SK-MEL-5 (cell line): Measurements from ENCODE around the gene KRTAP5-7. TPM values are rescaled to one million over a fixed set of nuclear protein-coding genes. Genes with fewer than 3 reads are reported as not detected.

Source experiments
- DNase-seq: peaks from one replicate; pipeline ENCODE4 v3.0.0-alpha.2; 2016; ENCODE audit warnings: low read depth, low spot score
- in situ Hi-C: cut with HindIII; loops from 2 replicates; pipeline ENCODE4 v1.10.0; 2016; ENCODE audit warnings: low sequenced_read_pairs, high pct_unique_total_duplicates, low pct_unique_long_range_greater_than_20kb
- total RNA-seq: library from RNA; depleted of rRNA; stranded (reverse); fragments of >200 nt; shearing (Covaris generic); gene quantifications from 2 replicates; pipeline ENCODE4 v1.2.3, GENCODE V29; 2014

The KRTAP5-7 gene
- total RNA-seq, 1 experiment from 2014 or later: 0.08 TPM

DNA sequence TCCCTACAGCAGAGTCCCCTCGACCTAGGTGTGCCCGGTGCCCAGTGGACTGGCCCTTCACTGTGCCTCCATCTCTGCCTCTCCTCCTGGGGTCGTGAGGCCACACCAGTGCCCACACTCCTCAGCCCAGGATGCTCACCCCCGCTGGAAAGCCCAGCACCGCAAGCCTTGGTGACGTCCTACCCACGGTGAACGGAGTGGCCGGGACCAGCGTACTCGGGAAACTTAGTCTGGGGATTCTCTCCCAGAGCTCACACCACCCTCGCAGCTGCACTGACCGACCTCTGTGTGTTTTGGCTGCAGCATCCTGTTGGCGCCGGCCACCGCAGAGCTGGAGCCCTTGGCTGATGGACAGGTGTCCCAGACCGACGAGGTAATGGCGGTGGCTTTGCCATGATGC lies 35.5 kb upstream of the KRTAP5-7 start:
- no peak for DNase-seq
- in situ Hi-C loops: no loop called here

DNA sequence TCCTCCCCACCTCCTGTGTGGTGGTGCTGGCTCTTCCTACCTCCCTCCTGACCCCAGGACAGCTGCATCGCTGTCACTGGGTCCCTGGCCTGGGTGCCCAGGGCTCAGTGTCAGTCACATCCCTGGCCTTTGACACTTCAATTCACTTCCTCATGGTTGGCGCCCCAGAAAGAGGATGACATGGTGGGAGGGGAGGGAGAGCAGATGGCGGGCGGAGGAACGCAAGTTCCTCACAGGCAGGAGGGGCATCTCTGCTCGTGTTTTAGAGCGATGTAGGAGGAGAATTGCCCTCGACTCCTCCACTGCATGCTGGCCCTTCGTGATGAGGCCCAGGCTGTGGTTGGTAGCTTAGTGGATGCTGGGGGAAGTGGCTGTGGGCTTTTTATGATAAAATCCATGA lies 35.1 kb upstream of the KRTAP5-7 start:
- DNase-seq: no peak
- in situ Hi-C loops: no loop called here

DNA sequence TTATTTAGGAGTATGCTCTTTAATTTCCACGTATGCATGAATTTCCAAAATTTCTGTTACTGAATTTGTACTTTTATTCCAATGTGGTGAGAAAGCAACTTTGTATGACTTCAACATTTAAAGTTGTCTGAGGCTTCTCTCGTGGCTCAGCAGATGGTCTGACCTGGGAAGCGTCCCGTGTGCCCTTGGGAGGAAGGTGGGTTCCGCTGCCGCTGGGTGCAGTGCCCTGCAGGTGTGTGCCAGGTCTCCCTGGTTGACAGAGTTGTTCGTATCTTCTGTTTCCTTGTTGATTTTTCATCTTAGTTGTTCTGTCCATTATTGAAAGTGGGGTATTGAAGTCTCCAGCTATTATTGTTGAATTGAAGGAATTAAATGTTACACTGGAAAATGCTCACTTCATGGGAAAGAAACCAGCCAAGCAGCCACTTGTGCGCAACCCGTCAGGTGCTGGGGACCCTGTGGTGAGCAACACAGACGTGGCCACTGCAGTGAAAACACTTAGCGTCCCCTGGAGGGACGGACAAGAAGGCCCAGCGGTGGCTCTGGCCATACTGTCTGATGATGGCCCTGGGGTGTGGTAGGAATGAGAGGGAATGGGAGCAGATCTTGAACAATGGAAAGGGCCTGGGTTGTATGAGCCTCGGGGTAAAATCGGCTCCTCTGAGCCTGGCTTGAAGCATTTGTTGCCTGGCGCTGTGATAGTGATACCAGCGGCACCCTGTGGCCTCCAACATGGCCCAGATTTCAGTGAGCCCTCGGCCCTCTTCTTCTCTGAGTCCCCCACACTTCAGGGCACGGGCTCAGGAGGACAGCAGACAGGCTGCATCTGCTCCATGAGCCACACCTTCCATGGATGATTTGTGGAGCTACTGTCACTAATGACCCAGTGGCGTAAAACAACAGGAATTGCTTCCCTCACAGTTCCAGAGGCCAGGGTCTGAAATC lies 31.5 kb upstream of the KRTAP5-7 start:
- no peak for DNase-seq
- in situ Hi-C loops: no loop called here

DNA sequence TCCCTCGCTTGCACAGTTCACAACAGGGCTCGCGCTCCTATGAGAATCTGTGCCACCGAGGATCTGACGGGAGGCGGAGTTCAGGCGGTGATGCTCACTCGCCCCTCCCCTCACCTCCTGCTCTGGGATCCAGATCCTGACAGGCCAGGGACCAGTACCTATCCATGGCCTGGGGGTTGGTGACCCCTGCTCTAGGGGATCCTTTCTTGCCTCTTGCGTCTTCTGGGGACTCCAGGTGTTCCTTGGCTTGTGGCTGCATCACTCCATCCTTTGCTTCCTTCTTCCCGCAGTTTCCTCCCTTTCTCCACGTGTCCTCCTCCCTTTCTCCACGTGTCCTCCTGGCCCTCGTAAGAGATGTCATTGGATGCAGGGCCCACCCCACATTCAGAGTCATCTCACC lies 30.6 kb upstream of the KRTAP5-7 start:
- no peak for DNase-seq
- in situ Hi-C loops: no loop called here

DNA sequence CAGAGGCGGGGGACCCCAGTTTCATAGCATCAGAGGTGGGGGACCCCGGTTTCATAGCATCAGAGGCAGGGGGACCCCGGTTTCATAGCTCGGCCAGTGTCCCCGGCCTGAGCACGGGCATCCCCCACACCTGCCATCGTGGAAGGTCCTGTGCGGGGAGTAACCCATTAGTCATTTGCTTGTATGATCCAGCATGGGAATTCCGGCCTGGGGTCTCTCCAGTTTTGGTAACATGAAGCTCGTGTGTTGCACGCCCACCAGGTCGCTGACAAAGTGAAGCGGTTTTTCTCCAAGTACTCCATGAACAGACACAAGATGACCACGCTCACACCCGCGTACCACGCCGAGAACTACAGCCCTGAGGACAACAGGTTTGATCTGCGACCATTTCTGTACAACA lies 29.0 kb upstream of the KRTAP5-7 start:
- in situ Hi-C loops: no loop called here
- no peak for DNase-seq

DNA sequence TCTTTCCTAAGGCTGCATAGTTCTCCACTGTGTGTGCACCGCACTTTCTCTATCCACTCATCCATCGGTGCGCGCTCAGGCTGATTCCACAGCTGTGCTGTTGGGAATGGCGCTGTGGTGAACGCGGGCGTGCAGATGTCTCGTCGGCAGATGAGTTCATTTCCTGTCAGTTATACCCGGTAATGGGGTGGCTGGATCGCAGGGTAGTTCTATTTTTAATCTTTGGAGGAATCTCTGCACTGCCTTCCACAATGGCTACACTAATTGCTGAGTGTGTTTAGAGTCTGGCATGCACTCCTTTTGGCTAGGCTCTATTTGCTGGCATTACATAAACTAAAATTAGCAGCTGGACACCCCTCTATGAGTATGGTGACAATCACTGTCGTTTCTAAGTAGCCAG lies 27.9 kb upstream of the KRTAP5-7 start:
- DNase-seq: no peak
- in situ Hi-C loops: no loop called here

DNA sequence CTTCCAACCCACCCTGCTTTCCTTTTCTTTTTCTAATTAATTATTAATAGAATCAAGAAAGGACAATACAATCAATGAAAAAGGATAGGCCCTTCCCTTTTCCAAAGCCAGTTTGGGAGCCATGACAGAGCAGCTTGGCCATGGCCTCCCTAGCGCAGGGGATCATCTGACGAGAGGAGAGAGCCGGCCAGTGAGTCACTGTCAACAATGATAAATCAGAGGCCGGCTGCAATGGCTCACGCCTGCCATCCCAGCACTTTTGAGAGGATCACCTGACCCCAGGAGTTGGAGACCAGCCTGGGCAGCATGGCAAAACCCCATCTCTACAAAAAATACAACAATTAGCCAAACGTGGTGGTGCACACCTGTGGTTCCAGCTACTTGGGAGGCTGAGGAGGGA lies 27.5 kb upstream of the KRTAP5-7 start:
- no peak for DNase-seq
- in situ Hi-C loops: no loop called here

DNA sequence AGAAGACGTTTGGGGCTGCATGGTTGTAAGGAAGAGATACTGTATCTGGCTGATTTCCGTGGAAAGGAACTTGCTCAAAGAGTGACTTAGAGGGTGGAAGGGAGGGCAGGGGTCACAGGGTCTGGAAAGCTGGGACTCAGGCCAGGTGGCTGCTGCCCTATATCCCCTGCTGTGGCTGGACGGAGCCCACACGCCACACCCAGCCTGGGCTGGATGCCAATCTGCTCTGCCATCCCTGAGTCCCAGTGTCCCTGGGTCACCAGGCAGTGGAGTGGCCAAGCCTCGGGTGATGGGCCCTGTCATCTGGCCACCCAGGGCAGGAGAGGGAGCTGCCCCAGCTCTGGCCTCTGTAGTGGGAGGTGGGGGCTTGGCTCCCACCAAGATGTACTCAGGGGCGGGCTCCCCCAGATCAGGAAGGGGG lies 26.5 kb upstream of the KRTAP5-7 start:
- in situ Hi-C loops: no loop called here
- no peak for DNase-seq

DNA sequence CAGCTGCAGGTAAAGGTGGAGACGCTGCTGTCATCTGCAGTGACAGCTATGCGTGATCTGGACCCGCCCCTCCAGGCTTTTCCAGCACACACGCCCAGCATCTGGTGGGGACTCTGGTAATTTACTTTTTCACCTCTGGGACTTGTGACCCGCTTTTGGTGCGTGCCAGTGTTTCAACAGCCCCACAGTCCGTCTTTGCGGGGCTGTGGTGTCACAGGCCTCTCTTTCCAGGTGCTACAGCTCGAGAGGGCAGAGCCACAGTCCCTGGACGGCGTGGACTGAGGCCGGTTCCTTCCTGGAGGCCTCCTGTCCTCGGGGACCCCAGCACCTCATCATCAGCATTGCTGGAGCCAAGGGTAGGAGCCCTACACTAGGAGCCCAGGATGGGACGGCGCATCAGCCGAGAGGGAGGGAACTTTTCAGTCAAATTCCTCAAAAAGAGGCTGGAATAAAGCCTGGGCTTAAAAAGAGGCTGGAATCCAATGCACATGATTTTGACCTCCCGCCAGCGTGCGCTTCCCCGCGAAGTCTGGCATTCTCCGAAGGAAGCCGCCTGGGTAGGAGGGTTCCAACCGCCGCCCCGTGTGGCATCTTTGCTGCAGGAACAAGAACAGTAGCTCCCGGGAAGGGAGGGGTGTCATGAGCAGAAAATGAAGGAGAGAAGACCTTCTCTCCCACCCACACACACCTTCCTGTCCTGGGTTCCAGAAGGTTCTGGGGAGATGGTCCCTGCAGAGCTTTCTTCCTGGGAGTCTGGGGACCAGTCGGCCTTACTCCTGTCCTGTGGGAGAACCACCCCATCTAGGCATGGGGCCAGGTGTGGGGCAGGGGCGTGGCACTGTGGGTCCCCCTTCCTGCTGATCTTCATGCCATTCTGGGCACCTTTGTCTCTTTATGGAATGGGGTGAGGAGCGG lies 25.7 kb upstream of the KRTAP5-7 start:
- in situ Hi-C loops: no loop called here

DNA sequence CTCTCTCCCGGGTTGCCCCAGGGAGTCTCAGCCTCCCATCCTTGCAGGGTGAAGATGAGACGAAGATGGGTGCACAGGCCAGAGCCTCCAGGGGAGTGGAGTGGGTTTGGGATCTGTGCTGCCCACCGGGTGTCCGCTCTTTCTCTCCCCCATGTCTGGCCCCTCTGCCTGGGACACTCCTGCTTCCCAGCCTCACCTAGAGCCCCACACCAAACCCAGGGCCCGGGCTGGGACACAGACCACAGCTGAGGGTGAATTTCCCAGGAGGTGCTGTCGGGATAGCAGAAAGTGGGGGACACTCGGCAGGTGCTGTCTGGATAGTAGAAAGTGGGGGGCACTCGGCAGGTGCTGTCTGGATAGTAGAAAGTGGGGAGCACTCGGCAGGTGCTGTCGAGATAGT lies 25.0 kb upstream of the KRTAP5-7 start:
- DNase-seq: no peak
- in situ Hi-C loops: no loop called here

More for the DNA sequence above, 25.7 kb upstream of the KRTAP5-7 start:
- DNase-seq: no peak

DNA sequence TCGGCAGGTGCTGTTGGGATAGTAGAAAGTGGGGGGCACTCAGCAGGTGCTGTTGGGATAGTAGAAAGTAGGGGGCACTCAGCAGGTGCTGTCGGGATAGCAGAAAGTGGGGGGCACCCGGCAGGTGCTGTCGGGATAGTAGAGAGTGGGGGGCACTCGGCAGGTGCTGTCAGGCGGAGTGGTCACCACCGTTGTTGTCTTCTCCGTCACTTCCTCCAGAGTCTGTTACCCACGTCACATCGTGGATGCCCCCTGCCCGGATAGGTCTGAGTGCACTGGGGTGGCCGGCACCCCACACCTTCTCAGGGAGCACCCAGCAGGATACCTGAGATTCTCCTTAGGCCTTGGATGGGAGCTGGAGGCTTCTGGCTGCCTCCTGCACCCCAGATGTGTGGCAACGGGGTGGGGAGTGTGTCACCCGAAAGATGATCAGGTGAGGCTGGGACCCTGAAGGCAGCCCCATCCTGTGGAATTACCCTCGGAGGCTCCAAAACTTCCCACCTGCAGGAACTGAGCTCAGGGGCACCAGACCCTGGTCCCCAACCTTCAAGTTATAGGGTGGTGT lies 24.1 kb upstream of the KRTAP5-7 start:
- in situ Hi-C loops: no loop called here
- no peak for DNase-seq

DNA sequence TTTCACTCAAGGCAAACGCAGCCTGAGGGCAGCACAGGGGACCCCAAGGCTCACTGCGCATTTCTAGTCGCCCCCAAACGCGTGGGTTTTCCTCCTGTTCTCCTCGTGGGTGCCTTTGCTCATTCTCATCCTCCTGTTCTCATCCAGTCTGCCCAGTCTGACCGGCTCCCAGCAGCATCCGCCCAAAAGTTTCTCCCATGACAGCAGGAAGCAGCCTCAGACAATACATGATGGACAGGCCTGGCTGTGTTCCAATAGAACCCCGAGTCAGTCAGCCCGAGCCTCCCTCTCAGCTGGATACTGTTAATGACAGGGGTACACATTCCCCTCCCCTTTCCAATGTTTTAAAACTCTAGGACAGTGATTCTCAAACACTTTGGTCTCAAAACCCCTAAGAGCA lies 22.5 kb upstream of the KRTAP5-7 start:
- in situ Hi-C loops: no loop called here
- DNase-seq: no peak

DNA sequence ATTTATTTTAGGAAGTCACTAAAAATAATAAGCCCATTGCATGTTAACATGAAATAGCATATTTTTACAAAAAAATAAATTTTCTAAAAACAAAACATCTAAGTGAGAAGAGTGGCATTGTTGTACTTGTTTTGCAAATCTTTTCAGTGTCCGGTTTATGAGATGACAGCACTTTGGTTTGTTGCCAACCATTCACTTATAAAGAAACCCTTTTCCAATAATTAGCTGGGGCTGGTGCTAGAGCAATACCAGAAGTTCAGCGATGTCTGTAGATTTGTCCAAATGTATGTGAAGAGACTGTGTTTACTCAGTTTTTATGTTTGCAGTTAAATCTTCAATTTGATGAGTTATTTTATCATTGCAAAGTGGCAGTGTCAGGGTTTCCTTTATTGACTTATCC lies 22.1 kb upstream of the KRTAP5-7 start:
- in situ Hi-C loops: no loop called here
- no peak for DNase-seq

DNA sequence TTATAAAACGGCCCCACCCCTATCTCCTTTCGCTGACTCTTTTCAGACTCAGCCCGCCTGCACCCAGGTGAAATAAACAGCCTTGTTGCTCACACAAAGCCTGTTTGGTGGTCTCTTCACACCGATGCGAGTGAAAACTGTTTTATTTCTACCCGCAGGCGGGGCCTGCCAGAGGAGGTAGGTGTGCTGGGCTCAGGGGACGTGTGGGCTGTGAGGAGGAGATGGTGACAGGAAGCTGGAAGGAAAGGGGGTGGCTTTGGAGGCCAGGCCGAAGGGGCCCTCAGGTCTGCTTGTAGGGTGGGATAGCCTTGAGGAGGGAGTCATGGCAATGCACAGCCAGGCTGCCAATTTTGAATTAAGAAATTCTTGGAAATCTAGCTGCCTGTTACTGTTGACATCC lies 21.3 kb upstream of the KRTAP5-7 start:
- in situ Hi-C loops: no loop called here
- no peak for DNase-seq

DNA sequence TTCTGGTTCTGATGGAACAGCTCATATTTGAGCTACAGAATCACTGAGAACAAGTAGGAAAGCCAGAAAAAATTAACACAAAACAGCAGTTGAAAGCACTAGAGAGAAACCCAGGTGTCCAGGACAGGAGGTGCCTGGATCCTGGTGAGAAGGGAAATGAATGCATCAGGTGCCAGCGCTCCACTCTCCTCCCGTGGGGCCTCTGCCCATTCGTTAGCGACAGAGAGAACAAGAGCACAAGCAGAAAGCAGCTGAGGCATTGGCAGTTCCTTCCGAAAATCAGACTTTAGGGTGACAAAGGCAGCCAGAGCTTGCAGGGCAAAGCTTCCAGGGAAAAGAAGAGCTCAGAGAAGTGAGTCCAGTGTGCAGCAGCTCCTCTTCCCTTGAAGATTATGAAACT lies 20.0 kb upstream of the KRTAP5-7 start:
- in situ Hi-C loops: no loop called here
- DNase-seq: no peak

DNA sequence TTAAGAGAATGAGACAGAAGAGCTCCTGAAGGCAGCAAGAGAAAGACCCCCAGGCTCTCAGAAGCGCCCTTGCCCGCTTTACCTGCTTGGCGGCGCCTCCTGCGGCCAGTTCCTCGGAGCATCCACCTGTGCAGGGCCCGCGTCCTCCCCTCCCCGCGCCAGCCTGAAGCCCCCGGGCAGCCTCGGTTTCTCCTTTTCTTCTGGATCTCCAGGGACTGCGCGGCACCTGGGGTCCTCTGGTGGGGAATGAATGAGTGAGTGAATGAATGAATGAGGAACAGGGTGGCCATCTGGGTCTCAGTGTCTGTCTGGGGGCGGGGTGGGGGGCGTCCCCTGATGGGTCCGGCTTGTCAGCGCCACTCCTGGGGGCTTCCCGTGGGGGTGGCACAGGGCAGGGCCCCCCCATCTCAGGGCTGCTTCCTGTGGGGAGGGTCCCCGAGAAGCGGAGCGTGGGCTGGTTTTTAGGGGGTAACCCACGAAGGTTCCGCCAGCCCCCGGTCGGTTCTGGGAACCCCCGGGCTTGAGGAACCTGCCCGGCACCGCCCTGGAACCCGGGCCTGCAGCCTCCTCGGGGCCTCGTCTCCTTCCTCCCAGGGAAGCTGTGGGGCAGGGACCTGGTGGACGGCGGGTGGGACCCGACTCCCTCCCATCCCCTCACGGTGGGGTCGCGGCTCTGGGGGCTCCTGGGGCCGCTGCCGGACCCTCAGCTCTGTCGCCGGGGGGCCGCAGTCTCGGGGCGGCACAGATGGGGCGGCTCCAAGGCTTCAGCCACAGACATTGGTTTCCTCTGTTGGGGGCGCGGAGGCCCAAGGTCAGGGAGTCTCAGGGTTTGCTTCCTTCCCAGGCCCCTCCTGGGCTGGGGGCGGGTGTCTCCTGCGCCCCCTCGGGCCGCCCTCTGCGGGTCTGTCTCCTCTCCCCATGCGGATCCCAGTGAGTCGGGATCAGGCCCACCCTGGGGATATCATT lies 8.3 kb upstream of the KRTAP5-7 start:
- no peak for DNase-seq
- in situ Hi-C loops: no loop called here

DNA sequence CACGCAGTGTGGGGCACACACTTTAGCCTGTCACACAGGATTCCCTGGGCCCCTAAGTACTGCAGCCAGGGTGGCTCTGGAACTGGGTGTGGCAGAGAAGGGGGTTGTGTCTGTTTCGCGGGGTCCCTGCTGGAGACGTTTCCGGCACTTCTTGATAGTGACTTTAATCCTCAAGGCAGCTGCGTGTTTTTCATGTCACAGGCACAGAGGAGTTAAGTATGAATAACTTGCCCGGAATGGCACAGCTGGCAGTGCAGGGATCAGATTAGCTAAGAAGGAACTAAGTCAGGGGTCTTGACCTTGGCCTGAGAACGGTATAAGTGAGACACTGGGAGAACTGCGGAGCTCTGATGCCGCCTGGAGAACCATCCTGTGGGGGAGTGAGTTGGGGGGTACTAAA lies 7.5 kb upstream of the KRTAP5-7 start:
- DNase-seq: no peak
- in situ Hi-C loops: no loop called here
